MM.1S (cell line): ENCODE results near the gene VANGL2.

ENCODE experiments used
- CTCF ChIP-seq: fragments of 300-600 bp; sonication (generic); IDR thresholded peaks from 2 replicates; pipeline ENCODE4 v1.5.1; 2016; ENCODE audit warnings: antibody characterized with exemption, low read length, mixed read lengths
- EZH2 ChIP-seq: fragments of 300-600 bp; sonication (generic); optimal IDR thresholded peaks from 2 replicates; pipeline ENCODE3; 2017; ENCODE audit warnings: low read depth, mild to moderate bottlenecking, antibody characterized with exemption, low read length, mixed read lengths
- EZH2phosphoT487 ChIP-seq: fragments of 300-600 bp; sonication (generic); IDR thresholded peaks from 2 replicates; pipeline ENCODE4 v1.6.1; 2018; ENCODE audit warnings: antibody characterized with exemption, low read length

GRCh38 chr1:160413716-160414115 lies 13.4 kb downstream of the VANGL2 start:
- TF ChIP-seq CTCF (no peak), EZH2 (no peak), EZH2phosphoT487 (no peak)
